Stimulated activated CD4-positive, alpha-beta T cell treated with anti-CD3 and anti-CD28 coated beads, Interleukin-2, amount 100 ng/mL, for 24 hours (primary cell): ENCODE results near the gene FMOD.
A peak's percentile ranks its signal among the peaks of the same experiment; 100 is the strongest.

Source experiments
- DNase-seq, 2 donors: peaks; one replicate each; pipeline ENCODE4 v3.0.0-alpha.2; 2020

FMOD gene

DNA sequence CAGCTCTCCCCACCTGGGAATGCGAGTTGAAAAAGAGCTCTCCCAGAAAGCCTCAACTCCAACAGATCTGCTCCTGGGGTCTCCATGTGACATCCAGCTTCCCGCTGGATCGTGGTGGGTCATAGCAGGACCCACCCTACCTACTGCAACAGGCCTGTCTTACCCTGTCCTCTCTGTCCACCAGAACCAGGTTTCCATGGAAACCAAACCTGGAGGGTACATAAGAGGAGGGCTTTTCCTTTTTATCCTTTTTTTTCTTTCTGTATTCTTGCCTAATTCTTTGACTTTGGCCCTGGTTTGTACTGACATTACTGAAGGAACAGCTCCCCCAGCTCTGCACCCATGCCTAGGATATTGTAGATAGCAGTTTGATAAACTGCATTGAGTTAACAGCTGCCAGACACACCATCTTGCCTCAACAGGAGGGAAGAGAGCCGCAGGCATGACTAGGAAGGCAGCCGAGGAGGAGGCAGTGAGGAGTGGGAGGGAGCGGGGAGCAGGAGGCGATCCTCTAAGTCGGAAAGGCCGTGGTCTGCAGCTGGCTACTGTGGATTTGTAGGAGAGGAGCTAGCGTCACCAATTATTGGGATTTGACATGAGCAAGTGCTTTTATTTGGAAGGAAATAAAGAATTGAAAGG is 9.7 kb upstream of the FMOD start:
- DNase-seq, result no peak

DNA sequence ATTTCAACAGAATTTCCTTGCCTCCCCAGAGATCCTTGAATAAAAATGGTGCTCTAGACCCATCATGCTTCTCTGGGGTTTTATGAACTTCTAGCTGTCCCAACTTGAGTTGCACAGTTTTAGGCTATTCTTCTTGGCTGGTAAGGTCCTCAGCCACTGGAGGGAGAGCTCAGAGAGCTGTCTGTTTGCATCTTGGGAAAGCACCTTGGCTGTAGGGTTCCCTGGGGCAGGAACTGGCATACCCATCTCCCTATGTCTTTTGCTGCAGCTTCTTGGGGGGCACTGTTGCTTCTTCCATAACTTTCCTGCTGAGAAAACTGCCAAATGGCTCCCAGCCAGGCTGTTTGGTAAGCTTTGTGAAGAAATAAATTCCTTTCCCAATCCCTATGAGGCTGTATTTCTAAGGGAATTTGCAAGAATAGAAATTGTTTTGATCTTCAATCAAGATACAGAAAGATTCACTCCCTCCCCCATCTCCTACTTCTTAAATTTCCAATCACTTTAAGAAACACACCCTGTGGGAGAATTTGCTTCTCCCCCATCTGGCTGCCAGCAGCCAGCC is 8.2 kb upstream of the FMOD start:
- DNase-seq, result no peak

DNA sequence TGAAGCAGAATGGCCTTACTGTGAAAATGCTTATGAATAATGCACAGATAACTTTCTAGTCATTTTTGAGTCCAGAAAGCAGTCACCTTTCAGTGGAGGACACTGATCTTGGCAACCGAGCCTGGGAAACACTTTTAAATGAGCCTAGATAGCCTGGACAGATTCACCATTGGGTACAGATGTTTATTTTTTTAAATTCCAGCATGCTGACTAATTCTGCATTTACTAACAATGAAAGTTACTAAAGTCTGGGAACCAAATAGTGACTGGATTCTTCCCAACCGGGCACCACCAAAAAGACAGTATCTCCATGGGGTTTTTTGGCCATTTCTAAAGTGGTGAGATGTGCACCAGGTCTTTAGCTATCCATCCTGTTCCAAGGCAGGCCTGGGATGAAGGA is 3.3 kb upstream of the FMOD start:
- no peak for DNase-seq

DNA sequence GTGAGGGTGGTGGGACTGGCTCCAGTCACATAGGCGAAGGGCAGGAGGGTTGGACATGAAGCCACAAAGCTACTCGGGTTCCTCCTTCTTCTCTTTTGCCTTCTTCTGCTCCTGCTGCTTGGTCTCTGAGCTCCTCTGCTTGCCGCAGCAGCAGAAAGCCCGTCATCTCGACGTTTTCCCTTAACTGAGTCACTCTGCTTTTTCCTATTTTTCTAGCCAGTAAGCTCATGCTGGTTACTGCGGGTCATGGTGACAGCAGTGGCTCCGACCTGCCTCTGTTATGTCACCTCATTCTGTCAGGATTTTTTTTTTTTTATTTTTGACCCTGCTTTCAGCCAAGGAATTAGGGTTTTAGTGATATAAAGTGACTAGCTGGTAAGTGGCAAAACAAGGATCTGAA is 2.6 kb upstream of the FMOD start:
- no peak for DNase-seq

DNA sequence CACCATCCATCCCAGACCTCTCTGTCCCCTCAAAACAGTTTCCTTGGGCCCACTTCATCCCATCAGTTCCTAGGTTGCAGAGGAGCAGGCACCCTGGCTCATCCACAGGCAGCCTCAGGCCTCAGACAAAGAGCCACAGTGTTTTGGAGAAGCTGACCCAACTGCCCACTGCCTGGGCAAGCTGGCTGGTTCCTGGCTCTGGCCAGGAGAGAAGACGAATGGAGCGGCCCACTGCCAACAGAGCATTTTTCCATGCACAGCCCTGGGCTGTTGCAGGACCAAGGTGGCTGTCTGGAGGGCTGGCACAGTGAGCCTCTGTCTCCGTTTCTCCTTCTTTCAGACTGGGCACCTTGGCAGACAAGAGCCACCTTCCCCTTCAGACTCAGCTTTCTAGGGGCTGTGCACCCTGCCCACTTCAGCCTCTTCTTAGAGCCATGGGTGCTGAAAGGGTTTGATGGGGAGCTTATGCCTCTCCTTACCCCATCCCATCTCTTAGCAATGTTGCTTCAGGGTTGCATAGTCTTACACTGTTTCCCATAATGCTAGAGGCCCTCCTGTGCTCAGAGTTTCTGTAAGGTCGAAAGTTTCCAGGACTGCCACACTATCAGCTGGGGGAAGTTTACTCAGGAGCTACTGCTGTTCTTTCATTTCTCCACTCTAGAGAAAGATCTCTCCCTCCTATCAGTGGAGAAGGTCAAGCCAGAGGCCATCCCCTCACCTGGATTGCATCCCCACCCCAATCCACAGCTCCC is 973 bp downstream of the FMOD start:
- no peak for DNase-seq

DNA sequence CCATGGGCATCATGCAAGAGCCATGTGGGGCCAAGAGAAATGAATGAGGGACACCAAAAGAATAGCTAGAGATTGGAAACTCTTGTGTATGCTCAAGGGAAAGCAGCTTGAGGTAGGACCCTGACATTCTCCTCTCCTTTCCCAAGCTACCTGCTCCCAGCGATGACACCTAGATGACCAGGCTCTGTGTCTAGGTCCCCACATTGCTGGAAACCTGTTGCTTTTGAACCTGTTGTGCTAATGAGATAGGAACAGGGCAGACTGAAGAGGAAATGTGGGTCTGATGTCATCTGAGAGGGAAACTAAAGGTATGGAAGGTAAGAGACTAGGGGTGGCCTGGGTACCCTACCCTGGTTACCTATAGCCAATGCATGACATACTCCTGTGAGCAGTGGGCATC is 1.8 kb downstream of the FMOD start:
- DNase-seq, result no peak

DNA sequence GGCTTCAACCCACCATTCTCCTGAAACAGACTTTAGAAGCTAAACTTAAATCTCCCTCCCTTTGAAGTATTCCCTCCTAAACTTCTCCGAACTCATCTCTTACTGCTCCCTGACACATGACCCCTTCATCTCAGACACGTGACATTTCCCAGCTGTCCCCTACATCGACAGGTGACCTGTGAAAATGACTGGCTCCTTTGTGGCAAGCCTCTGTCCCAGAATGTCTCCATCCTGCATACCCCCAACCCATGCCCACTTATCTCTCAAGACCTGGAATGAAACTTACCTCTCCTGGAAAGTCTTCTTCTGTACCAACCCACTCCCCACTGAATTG is 4.2 kb downstream of the FMOD start:
- no peak for DNase-seq

DNA sequence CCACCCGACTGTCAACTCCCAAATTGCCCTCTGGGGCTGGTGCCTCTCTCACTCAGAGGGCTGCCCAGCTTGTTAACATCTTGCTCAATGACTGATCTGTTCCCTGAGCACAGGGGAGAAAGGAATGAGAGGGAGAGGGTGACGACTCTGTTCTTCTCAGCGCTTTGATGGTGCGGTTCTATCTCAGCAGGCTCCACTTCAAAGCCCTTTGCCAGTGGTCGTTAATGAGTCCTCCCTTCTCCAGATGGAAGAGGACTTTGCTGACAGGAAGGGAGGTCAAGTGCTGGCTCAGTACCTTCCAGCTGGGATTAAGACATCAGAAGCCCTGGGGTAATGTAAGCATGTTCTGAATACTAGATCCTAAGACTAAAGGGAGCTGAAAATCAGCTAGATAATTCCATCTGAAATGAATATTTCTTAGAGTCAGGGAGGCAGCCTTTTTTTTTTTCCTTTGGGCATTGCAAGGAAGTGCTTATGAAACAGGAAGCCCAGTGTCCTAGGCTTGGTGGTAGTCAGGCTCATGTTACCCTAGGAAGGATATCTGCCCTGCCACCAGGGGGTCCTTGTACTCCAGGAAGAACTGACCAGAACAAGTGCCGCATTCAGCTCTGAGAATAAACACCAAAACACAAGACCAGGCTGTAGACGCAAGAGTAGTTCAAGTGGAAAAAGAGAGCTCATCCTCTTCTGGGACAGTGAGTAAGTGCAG is 4.7 kb downstream of the FMOD start:
- no peak for DNase-seq

DNA sequence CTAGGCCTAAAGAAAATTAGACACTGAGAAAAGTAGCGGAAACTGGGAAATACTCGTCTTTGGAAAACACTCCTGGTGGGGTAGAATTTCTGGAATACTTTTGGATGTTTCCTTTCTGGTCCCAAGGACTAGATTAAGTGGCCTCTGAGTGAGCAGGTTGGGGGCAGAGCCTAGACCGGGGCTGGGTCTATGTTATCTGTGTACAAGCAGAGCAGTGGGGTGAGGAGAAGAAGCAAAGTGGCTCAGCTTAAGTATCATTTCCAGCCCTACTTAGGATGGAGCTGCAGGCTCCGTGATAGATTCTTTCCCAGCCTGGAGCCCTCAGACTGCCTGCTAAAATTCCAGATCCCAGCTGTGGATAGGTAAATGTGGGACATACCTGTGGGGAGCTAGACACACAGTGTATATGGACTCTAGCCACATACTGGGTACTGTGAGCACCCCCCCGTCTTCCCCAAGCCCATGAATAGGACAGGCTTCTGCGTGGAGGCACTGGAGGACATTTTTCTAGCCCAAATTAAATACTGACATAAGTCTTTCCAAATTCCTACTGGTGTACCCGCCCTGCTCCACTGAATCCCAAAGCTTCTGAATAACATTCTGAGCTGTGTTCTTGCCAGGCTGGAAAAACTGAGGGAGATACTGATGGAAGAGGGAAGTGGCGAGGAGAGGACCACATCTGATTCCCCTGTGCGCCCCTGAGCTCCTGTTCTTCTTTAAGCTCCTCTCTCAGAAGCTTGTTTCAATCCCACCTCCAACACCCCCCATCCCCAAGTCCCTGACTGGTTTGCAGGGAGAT is 6.8 kb downstream of the FMOD start:
- no peak for DNase-seq

DNA sequence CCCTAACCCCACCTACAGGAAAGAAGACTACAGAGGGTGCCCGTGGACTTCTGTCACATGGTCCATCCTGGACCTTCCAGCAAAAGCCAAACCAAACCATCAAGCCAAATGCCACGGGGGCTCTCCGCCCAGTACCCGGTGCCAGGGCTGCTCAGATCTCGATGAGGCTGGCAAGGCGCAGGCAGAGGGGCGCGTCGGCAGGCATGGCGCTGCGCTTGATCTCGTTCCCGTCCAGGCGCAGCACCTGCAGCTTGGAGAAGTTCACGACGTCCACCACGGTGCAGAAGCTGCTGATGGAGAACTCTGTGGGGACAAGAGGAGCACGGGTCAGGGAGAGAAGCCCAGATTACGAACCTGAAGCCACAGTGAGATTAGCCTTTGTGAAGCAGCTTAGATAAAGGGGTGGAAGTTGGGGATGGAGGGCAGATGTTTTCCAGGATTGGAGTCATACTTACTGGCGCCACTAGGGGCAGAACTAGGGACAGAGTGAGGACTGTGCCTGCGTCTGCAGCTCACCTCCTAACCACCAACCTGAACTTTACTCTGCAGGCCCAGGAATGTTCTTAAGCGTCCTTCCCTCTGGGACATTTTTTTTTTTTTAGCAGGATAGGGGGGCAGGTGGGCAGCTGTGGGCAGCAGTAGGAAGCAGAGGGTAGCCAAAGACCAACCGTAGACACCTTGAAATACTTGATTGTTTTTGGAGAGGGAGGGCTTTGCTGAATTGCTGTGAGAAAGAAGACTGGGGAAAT is 8.6 kb downstream of the FMOD start:
- peak; percentile 61 to 66 for DNase-seq

DNA sequence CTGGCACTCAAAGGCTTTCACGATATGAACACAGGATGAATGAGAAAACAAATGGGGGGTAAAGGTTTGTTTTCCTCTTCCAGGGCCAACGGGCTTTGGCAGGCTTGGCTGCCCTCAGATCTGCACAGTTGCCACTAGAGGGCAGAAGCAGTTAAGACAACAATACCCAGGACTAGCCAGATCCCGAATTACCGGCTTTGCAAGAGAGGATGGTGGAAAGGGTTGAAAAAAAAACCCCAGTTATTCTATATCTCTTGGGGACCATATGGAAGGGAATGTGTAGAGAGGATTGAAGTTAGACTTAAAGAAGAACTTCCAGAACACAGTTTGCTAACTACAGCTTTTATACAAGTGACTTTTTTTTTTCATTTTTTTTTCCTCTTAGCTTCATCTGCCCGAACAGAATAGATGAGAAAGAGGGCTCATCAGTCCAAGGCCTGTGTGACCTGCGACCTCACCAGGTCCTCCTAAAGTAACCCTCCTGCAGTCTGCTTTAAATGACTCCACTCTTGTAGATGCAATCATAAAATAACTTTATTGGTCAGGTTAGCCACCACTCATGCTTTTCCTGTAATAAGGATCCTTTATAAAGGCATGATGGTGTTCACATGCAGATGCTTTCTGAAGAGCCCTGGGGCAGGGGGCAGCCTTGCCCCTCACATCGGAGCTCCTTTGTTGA is 10.7 kb downstream of the FMOD start:
- DNase-seq, result peak; percentile 56 to 58

DNA sequence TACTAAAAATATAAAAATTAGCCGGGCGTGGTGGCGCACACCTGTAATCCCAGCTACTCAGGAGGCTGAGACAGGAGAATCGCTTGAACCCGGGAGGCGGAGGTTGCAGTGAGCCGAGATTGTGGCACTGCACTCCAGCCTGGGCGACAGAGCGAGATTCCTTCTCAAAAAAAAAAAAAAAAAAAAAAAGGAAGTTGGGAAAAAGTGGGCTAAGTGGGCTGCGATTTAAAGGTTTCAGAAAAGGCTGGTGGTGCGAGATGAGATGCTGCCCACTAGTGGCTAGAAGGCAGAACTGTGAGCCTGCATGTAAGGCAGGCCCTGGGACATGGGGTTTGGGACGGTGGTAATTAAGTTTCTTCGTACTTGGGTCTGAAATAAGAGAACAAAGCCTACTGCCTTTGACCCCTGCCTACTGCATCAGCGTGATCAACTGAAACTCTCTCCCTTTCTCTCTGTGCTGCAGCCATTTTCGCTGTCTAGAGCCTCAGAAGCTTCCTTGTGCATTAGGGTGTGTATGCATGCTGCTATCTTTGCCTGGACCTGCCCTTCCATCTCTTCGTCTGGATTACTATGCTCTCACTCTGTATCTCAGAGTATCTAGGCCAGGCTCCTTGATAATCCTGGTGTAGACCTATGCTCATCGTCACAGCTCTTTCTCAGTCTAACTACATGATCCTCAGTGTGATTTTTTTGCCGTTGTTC is 12.4 kb downstream of the FMOD start:
- DNase-seq, result peak; percentile 59 to 64

DNA sequence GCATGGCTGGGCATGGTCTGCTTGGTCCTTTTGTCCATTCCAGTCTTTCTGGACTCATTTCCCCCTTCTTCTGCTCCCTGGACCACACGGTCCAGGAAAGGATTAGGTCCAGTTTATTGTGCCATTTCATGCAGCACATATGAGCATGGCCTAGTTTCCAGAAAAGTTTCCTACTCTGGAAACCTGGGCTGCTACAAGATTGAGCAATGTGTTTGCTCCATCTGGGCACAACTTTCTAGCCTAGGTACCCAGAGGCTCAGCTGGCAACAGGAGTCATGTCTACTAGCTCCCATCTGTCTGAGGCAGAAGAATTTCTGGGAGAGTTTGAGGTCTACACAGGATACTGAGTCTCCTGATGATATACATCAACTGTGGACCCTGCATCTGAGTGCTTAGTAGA is 14.8 kb downstream of the FMOD start:
- DNase-seq, result no peak

DNA sequence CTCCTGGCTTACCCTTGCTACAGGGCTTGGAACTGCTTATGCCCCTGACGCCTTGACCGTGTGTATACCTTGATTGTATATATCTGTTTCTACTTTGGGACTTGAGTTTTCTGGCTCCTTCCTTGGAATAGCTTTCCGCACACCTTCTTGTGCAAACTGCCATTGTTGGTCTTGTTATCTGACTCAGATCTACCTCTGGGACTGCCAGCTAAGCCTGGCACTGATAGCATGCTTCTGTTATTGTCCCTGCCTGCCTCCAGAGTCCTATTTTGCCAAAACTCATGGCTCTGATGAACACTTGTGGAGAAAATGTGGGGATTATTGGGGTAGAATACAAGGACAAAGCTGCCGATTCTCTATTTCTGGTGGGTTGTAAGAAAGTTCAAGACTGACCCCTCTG is 15.4 kb downstream of the FMOD start:
- no peak for DNase-seq

DNA sequence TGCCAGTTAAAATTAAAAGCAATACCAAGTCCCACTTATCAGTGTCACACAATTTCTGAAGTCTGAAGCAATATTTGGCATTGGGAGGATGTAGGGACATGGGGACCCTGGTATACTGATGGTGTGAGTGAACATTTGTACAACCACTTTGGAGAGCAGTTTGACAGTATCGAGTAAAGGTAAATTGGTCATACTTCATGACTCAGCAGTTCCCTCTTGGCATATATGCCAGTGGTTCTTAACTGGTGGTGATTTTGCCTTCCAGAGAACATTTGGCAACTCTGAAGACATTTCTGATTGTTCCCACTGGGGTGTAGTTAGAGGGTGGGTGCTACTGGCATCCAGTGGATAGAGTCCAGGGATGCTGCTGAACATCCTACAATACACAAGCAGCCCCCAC is 19.7 kb downstream of the FMOD start:
- no peak for DNase-seq

DNA sequence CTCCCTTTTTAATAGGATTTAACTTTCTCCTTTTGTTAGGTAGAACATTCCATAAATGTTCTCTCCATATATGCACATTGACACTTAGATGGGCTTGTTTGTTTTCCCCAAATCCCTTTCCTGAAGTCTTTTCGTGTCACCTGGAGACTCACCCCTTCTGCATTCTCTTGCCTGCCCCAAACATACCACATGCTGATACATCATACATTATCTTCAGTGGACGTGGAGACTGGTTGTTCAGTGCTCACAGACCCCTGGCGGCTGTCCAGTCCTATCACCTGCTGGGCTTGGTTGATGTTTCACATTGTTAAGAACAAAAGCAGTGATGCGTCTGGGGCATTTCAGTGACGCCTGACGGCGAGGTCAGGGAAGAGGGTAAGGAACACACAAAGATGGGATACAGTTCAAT is 22.2 kb downstream of the FMOD start:
- no peak for DNase-seq

DNA sequence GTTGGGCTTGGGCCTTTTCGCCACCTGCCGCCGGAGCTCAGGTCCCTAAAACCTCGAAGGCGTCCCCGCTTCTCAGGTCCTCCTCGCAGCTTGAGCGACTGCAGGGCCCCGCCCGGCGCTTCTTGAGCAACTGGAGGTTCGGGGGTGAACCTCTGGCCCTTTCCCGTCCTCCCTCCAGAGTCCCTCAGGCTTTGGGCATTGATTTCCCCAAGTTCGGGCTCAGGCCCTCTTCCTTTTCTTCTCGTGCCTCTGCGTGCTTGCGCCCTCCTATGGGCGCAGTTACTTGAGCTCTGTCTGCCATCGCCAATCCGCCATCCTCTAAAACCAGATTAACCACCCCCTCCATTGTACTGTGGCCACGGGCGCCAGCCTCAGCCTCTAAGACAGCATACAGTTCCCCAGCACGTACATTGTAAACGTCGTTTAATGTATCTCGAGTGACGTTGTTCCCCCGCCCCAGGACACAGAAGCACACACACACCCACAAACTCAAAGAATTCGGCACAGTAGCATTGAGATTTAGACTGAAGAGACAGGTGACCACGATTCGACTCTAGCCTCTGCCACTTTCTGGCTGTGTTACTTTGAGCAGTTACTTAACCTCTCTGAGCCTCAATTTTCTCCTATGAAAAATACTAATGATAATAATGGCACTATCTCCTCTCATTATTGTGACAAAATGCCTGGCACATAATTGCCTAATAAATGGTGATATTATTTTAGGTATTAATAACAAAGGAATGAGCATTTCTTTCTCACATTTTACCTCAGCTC is 23.1 kb downstream of the FMOD start:
- peak in 1 of 2 donors; percentile 59 for DNase-seq

DNA sequence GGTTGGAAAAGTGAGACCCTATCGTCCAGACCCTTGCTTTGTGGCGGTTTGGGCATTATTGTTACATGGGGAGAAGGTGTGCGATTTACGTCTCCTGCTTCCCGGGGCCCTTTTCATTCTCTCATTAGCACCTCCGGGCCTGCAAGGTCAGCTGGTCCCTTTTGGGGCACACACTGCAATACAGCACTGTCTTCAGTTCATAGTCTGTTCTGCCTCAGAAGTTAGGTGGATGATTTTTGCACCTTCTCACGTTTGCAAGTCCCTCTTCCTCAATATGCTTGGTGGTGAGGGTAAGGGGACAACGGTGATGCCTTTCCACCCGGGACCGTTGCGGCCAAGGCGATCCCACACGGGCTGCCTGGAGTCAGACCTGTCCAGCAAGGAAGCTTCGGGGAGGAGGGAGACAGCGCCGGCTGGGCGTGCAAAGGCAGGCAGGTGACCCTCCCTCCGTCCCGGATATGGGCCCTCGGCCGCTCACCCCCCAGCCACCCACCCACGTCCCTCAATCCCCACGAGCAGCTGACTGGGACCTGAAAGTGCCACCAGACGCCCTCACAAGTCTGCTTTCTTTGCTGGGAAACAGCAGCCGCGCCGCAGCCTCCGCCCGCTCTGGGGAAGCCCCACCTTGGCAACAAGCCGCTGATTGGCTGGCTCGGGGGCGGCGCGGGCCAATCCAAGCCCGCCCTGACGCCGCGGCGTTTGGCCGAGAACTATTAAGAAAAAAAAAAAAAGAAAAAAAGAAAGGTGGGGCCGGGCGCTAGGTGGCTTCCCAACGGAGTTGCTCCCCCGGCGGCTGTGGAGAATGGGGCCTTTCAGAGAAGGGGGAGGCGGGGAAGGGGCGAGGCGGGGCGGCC is 23.9 kb downstream of the FMOD start:
- DNase-seq, result peak; percentile 93

DNA sequence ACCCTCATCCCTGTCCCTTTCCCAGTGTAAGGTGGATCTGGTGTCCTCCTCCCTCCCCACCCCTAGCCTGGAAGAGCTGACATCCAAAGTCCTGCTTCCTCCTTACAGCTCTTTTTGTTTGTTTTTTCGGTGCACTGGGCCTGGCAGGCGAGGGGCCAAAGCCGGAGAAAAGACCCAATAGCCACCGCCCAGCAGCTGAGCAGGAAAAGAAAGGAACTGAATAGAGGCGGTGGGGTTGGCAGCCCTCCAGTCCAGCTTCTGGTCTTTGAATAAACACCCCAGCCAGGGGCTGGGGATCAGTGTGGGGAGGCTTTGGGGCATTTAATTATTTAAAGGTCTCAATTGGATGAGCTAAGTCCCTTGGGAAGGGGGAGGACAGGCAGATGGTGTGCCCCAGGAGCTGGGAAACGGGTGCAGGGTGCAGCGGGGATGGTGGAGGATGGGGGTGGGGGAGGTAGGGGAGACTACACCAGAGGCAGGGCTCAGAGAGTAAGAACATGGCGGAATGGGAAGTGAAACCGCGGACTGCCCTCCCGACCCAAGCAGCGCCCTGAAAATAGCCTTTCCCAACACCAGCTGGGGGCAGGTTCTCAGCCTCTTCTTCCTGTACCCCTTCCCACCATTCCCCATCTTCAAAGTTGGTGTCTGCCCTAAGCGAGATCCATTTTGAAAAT is 25.4 kb downstream of the FMOD start:
- no peak for DNase-seq
